ENCODE results near the gene LRP1B. TPM values are rescaled to one million over a fixed set of nuclear protein-coding genes. Genes with fewer than 3 reads are reported as not detected.
"Not testable (repeated sequence)": the region's sequence is repeated elsewhere in the genome, so short reads cannot be mapped to it uniquely, and the experiment has no call there.

Gene LRP1B
- total RNA-seq, 1 donor from 2014 or later: 0.08 TPM

DNA sequence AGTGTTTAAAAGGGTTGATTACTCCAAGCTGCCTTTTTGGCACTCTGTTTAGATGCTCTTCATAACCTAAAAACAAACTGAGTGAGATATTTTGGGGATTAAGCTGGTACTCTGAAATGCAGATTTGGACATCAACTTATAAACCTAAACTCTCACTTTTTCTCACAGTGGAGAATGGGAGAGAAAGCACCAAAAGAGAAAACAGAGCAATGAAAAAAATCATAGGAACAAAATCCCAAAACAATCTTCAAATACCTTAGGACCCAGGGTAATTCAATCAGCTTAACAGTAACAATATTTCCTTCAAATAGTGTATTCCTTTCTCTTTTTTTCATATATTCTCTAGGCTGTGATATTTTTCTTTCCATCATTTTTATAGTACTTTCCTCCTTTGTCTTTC is 11.5 kb downstream of the LRP1B start:
- intact Hi-C loops (cut with DNase I): no loop called here
- ATAC-seq (ENCODE audit: poor library complexity): no peak

GRCh38 chr2:142112757-142113221 is 18.0 kb downstream of the LRP1B start:
- ATAC-seq (ENCODE audit: poor library complexity) (no peak), DNase-seq (no peak)
- intact Hi-C loops (cut with DNase I): no loop called here

More for the DNA sequence above, 11.5 kb downstream of the LRP1B start:
- no peak for DNase-seq

DNA sequence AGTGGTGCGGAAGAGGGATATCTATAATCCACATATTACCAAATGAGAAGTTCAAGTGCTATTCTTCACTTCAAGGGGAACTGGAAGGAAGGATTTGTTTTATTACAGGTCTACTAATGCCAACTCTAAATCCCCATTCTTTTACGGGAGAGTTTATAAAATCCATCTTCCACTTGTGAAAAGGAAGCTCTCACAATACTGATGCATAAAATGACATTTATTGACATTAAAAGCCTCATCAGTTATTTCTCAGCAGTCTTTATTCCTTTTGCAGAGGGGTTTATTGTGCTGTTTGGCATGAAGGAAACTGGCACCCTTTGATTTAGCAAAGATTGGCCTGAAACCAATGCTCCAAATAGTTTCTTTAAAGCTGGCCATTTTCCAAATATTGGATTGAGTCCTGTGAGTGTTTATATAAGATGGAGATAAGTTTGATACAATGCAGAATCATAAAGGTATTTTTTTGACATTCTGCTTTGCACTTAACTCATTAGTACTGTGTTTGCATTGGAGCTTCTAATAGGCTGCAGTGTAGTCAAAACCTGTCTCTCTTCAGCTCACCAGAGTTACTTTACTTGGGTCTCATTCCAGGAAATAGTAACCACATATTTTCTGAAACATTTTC is 26.6 kb downstream of the LRP1B start:
- intact Hi-C loops (cut with DNase I): no loop called here
- DNase-seq (no peak), ATAC-seq (ENCODE audit: poor library complexity) (no peak)

DNA sequence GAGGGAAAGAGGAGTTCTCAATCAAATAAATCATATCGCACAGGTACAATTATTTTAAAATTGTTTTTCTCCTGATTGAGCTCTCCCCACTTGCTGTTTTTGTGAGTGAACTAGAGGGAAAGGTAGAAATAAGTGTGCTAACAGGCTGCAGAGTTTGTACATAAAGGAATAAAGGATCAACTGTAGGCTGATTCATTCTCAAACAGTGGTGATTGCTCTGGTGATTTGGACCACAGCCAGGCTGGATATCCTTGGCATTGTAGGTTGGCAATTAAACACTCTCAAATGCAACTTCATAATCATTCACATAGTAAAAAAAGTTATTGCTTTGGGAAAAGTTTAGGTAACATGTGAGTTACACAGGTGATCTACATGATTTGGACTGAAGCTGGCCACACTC is 29.8 kb downstream of the LRP1B start:
- ATAC-seq (ENCODE audit: poor library complexity): no peak
- no peak for DNase-seq
- intact Hi-C loops (cut with DNase I): no loop called here

GRCh38 chr2:142100139-142100873 is 30.5 kb downstream of the LRP1B start:
- DNase-seq: no peak
- intact Hi-C loops (cut with DNase I): no loop called here

DNA sequence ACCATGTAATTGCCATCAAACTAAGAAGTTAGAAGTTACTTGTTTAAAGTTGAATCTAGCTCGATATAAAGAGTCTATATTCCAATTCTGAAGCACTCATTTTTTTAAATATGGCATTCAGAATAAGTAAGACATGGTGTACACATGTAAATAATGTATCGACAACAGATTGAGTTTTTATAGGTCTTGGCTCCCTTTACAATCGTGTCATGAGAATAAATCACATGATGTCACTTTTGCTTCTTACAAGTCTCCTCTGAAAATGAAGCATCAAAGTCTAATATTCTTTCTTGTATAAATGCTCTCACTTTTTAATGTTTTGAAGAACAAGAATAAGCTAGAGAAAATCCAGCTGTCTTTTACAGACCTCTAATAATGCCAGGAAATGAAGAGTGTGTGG is 33.1 kb downstream of the LRP1B start:
- no peak for ATAC-seq (ENCODE audit: poor library complexity)
- no peak for DNase-seq
- intact Hi-C loops (cut with DNase I): no loop called here

More at GRCh38 chr2:142100139-142100873, 30.5 kb downstream of the LRP1B start:
- no peak for ATAC-seq (ENCODE audit: poor library complexity)

DNA sequence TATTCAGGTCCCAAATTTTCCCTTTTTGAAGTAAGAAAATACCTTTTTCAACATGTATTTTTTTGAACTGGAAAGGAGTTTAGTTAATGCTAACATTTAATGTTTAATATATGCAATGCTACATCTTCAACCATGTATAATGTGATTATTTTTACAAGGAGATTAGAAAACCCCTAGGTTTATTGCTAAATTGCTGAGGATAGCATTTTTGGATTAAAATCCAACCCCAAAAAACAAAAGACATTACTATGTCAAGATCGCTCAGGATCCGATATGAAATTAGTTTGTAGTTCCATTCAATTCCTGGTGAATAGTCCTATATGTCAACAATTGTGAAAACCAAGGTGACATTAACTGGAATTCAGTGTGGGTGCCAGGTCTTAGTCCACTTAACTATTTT is 35.2 kb downstream of the LRP1B start:
- ATAC-seq (ENCODE audit: poor library complexity) (no peak), DNase-seq (no peak)
- intact Hi-C loops (cut with DNase I): no loop called here

GRCh38 chr2:142094233-142094632 is 36.6 kb downstream of the LRP1B start:
- ATAC-seq (ENCODE audit: poor library complexity) (no peak), DNase-seq (no peak)
- intact Hi-C loops (cut with DNase I): no loop called here

GRCh38 chr2:142088058-142088568 is 42.7 kb downstream of the LRP1B start:
- DNase-seq: no peak
- intact Hi-C loops (cut with DNase I): no loop called here
- no peak for ATAC-seq (ENCODE audit: poor library complexity)

- ATAC-seq (ENCODE audit: poor library complexity); intact Hi-C loops (cut with DNase I); DNase-seq: not testable (repeated sequence)
Observed at GRCh38 chr2:142087585-142087984, 43.2 kb downstream of the LRP1B start.

GRCh38 chr2:142082368-142082767 is 48.4 kb downstream of the LRP1B start:
- ATAC-seq (ENCODE audit: poor library complexity) (no peak), DNase-seq (no peak)
- intact Hi-C loops (cut with DNase I): no loop called here

- no peak for DNase-seq
- intact Hi-C loops (cut with DNase I): no loop called here
- ATAC-seq (ENCODE audit: poor library complexity): no peak
Observed at GRCh38 chr2:142076317-142076716, 54.5 kb downstream of the LRP1B start.

- intact Hi-C loops (cut with DNase I): no loop called here
- ATAC-seq (ENCODE audit: poor library complexity): no peak
- no peak for DNase-seq
Observed at GRCh38 chr2:142075826-142076225, 55.0 kb downstream of the LRP1B start.

- DNase-seq (no peak), ATAC-seq (ENCODE audit: poor library complexity) (no peak)
- intact Hi-C loops (cut with DNase I): no loop called here
Observed at GRCh38 chr2:142069251-142069888, 61.4 kb downstream of the LRP1B start.

- no peak for ATAC-seq (ENCODE audit: poor library complexity)
- DNase-seq: no peak
- intact Hi-C loops (cut with DNase I): no loop called here
Observed at GRCh38 chr2:142065700-142066099, 65.1 kb downstream of the LRP1B start.

- DNase-seq (no peak), ATAC-seq (ENCODE audit: poor library complexity) (no peak)
- intact Hi-C loops (cut with DNase I): no loop called here
Observed at GRCh38 chr2:142065156-142065555, 65.7 kb downstream of the LRP1B start.

DNA sequence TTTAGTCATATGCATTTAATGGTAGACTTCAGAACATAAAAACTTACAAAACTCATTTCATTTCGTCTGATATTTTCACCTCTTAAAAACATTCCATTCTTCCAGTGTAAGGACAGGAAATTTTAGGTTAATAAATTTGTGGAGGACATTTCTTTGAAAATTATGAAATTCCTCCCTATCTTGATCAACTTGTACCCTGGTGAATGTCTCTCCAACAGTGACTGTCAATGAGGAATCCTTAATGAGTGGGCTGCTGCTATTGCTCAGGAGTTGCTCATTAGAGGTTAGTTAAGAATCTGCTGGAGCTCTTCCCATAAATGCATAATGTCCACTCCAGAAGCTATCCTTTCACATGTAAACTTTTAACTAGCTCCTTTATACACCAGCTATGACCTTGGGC is 69.1 kb downstream of the LRP1B start:
- DNase-seq (no peak), ATAC-seq (ENCODE audit: poor library complexity) (no peak)
- intact Hi-C loops (cut with DNase I): no loop called here

DNA sequence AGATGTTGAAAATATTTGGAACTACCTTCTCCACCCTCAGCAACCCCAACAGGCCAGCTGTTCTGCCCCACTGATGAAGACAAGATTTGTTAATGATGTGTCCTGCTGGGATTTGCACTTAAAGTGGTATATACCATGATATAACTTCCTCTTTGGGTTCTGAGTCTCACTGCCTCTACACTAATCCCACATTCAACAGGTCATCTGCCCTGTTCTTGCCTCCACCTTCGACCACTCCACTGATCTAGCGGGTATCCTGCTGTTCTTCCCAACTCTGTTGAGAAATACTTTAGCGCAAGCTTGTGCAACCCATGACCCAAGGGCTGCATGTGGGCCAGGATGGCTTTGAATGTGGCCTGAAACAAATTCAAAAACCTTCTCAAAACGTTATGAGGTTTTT is 72.7 kb downstream of the LRP1B start:
- no peak for ATAC-seq (ENCODE audit: poor library complexity)
- DNase-seq: no peak
- intact Hi-C loops (cut with DNase I): no loop called here

- intact Hi-C loops (cut with DNase I): no loop called here
- no peak for ATAC-seq (ENCODE audit: poor library complexity)
- no peak for DNase-seq
Observed at GRCh38 chr2:142056784-142057183, 74.0 kb downstream of the LRP1B start.
